ENCODE data around the gene CACNB2.

DNA sequence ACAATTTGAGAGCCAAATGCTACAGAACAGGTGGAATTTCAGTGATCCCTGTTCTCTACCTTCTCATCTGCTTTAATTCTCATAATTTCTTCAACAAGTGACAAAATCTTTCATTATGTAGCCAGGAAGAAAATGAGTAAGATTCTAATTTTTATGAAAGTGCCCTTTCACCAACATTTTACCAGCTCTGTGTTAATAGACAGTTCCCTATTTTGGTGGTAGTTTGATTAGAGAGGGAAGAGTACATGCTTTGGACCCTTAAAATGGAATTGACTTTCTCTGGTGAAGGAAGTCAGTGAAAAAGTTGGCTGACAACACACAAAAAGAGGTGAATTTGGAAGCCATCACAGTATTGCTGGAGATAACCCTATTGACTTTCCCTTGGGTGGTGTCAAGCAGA is 61.7 kb downstream of the CACNB2 start:
- TF ChIP-seq POLR2A (IDR thresholded peaks at IDR 0.05) (no peak), CTCF (IDR thresholded peaks at IDR 0.05) (no peak)

Data from adrenal gland (tissue), 5 donors.